A673 (cell line): ENCODE data around the gene AGBL5. TPM values are rescaled to one million over a fixed set of nuclear protein-coding genes. Genes with fewer than 3 reads are reported as not detected.

Source experiments
- BruUV-seq: library from RNA; stranded (reverse); fragments of 400-500 nt; replicated peaks from 2 replicates; lab custom pipeline; 2021; lab: Mats Ljungman, UMichigan
- CTCF ChIA-PET: fragments of 300-600 bp; sonication (Branson Sonifier 250); formaldehyde crosslinking; loops from one replicate; lab custom pipeline; 2022; ENCODE audit warnings: antibody characterized with exemption; lab: Charles Lee
- POLR2A ChIA-PET: fragments of 300-600 bp; sonication (Branson Sonifier 250); formaldehyde crosslinking; loops from one replicate; lab custom pipeline; 2022; ENCODE audit warnings: antibody characterized with exemption; ENCODE audit not compliant: low non-redundant PET; lab: Charles Lee
- DNase-seq: peaks from one replicate; pipeline ENCODE4 v3.0.0-alpha.2; 2015; ENCODE audit warnings: low spot score
- H3K27ac ChIP-seq: fragments of 200-600 bp; sonication (generic); 2 replicates; pipeline ENCODE4 v1.5.1; 2016; ENCODE audit warnings: mixed run types, low read depth, mild to moderate bottlenecking, mixed read lengths, antibody characterized with exemption, low read length; ENCODE audit not compliant: poor library complexity, severe bottlenecking
- H3K27me3 ChIP-seq: fragments of 200-600 bp; sonication (generic); replicated peaks from 2 replicates; pipeline ENCODE4 v1.6.1; 2017; ENCODE audit warnings: mixed run types, low read depth, mild to moderate bottlenecking, mixed read lengths, antibody characterized with exemption, low read length; ENCODE audit not compliant: insufficient read depth, poor library complexity
- H3K36me3 ChIP-seq: fragments of 200-600 bp; sonication (generic); 2 replicates; pipeline ENCODE4 v1.6.1; 2016; ENCODE audit warnings: mixed run types, mild to moderate bottlenecking, mixed read lengths, antibody characterized with exemption, low read length; ENCODE audit not compliant: insufficient read depth, poor library complexity, severe bottlenecking
- H3K4me1 ChIP-seq: fragments of 200-600 bp; sonication (generic); 2 replicates; pipeline ENCODE4 v1.6.1; 2017; ENCODE audit warnings: mixed run types, mild to moderate bottlenecking, mixed read lengths, antibody characterized with exemption, low read length; ENCODE audit not compliant: insufficient read depth, poor library complexity, severe bottlenecking
- H3K4me3 ChIP-seq: fragments of 200-600 bp; sonication (generic); 2 replicates; pipeline ENCODE4 v1.5.1; 2016; ENCODE audit warnings: low read depth, mixed run types, mild to moderate bottlenecking, mixed read lengths, low read length; ENCODE audit not compliant: poor library complexity, severe bottlenecking
- H3K9me3 ChIP-seq: fragments of 200-600 bp; sonication (generic); 2 replicates; pipeline ENCODE4 v1.6.1; 2016; ENCODE audit warnings: mixed run types, low read depth, mild to moderate bottlenecking, mixed read lengths, antibody characterized with exemption, low read length; ENCODE audit not compliant: poor library complexity, severe bottlenecking
- EZH2 ChIP-seq: fragments of 200-600 bp; sonication (generic); IDR thresholded peaks from 2 replicates; pipeline ENCODE4 v1.6.1; 2017; ENCODE audit warnings: borderline replicate concordance, low read depth, mild to moderate bottlenecking, mixed read lengths, antibody characterized with exemption, low read length; ENCODE audit not compliant: poor library complexity, severe bottlenecking
- intact Hi-C: fragments of 100-400 bp; cut with micrococcal nuclease; formaldehyde crosslinking; loops from one replicate; pipeline ENCODE4 v1.10.0; 2022; ENCODE audit not compliant: unreplicated experiment
- total RNA-seq: library from RNA; stranded (reverse); gene quantifications from 2 replicates; pipeline ENCODE4 v1.2.3, GENCODE V29; 2021
- TF ChIP-seq, protein P1 (sequence below): fragments of 300-800, 200-600 bp; sonication (generic); conservative IDR thresholded peaks from 2 replicates; pipeline ENCODE4 v1.5.1; 2017; ENCODE audit warnings: low read depth, mild to moderate bottlenecking, antibody characterized with exemption, low read length, moderate library complexity, mixed read lengths

The AGBL5 gene
- total RNA-seq, 1 experiment from 2014 or later = 64.1 TPM

DNA sequence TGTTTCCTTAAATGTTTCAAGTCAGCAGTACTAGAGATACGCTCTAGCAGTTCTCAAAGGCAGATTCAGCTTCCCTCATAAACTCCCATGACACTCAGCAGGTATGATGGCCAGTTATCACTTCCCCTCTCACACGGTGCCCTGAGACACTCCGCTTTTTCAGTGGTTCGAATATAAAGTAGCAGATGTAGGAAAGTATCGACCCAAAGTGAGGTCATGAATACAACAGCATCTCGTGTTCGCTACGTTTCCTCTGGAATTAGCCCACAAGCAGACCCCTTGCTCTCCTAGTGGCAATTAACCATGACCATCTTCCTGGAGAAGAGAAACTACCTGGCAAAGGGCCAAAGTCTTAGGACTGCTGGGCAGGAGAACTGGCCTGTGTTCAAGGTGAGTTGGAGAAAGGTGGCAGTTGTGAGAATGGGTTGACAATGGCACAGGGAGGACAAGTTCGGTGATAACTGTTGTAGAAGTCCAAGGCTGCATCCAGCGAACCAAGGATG is 9.3 kb upstream of the AGBL5 start:
- H3K9me3 ChIP-seq = no peaks in the 10 kb centered on the region
- H3K36me3 ChIP-seq = peaks cover 40% of the 10 kb centered on the region
- peaks cover 4% of the 10 kb centered on the region for H3K4me1 ChIP-seq
- intact Hi-C loops = no loop called here
- H3K27ac ChIP-seq = no peak overlapping the region
- DNase-seq = no peak
- TF ChIP-seq, protein P1, sequence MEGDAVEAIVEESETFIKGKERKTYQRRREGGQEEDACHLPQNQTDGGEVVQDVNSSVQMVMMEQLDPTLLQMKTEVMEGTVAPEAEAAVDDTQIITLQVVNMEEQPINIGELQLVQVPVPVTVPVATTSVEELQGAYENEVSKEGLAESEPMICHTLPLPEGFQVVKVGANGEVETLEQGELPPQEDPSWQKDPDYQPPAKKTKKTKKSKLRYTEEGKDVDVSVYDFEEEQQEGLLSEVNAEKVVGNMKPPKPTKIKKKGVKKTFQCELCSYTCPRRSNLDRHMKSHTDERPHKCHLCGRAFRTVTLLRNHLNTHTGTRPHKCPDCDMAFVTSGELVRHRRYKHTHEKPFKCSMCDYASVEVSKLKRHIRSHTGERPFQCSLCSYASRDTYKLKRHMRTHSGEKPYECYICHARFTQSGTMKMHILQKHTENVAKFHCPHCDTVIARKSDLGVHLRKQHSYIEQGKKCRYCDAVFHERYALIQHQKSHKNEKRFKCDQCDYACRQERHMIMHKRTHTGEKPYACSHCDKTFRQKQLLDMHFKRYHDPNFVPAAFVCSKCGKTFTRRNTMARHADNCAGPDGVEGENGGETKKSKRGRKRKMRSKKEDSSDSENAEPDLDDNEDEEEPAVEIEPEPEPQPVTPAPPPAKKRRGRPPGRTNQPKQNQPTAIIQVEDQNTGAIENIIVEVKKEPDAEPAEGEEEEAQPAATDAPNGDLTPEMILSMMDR = no peak
- no peak for TF ChIP-seq EZH2
- POLR2A ChIA-PET = no interaction called here
- no peaks in the 10 kb centered on the region for H3K27me3 ChIP-seq
- no TSS peak for BruUV-seq
- H3K4me3 ChIP-seq = no peak overlapping the region
- CTCF ChIA-PET = no interaction called here

DNA sequence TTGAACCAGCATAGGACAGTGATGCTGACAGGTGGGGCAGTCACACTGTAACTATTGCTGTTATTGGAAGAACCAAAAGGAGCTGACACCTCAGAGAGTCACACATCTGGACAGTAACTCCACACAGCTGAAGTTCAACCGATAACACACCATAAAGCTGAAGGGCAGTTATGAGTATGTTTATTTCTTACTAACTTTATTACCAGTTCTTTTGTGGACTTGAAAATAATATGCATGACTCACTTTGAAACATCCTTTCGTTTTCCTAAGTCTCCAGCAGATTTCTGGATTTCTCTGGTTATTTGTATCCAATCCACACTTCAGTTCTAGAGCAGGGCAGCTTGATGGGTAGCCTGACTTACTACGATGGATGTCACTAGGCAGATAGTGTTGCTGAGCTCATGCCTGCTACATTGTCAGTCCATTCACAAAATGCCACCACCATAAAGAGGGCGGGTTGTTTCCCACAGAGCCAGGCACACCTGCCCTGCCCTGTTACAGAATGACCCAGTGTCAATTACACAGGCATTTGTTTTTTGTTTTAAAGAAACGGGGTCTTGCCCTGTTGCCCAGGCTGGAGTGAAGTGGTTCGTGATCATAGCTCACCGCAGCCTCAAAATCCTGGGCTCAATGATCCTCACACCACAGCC is 8.4 kb upstream of the AGBL5 start:
- peaks cover 31% of the 10 kb centered on the region for H3K36me3 ChIP-seq
- ChIA-PET POLR2A (no interaction called here), CTCF (no interaction called here)
- H3K9me3 ChIP-seq = no peaks in the 10 kb centered on the region
- H3K4me3 ChIP-seq = no peak overlapping the region
- no peak for DNase-seq
- no peak overlapping the region for H3K27ac ChIP-seq
- no TSS peak for BruUV-seq
- H3K4me1 ChIP-seq = peaks cover 4% of the 10 kb centered on the region
- TF ChIP-seq, protein P1 = no peak
- TF ChIP-seq EZH2 = no peak
- intact Hi-C loops = no loop called here
- no peaks in the 10 kb centered on the region for H3K27me3 ChIP-seq

DNA sequence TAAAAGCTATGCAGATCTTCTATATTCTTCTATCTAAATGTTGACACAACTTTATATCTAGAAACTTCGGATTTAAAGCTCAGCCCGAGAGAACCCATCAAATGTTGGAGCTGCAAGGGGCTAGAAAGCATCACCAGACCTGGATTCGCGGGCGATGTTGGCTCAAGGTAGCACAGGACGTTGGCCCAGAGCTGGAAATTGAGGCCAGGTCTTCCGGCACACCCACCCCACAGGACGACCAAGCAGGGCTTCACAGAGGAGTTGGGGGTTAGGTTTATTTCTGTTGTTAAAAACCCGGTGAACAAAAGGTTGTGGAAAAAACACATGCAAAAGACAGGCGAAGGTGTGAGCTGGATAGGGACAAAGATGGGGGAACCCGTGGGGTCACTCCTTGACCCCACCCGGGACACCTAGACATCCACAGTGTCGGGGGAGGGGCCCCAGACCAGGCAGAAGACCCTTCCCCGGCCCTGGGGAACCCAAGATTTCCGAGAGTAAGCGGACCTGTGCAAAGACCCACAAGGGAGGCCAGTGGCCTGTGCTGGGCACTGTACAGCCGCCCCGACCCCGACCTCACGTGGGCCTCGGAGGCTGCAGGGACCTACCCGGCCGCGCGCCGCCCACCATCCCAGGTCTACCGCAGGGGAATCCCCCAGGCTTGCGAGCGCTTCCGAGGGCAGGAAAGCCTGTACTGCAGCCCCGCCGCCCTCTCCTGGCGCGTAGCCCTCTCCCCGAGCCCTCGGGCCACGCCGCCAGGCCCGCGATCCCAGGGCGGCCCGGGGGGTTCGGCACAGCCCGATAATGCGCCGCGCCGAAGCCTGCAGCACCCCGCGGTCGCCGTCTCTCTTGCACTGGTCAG is 1.8 kb upstream of the AGBL5 start:
- Histone ChIP-seq H3K27ac (peak overlapping the region; percentile 91), H3K4me1 (peaks cover 12% of the 10 kb centered on the region), H3K9me3 (no peaks in the 10 kb centered on the region), H3K27me3 (no peaks in the 10 kb centered on the region), H3K4me3 (peak overlapping the region; percentile 74), H3K36me3 (peaks cover 17% of the 10 kb centered on the region)
- DNase-seq = no peak
- POLR2A ChIA-PET = no interaction called here
- BruUV-seq = no TSS peak
- intact Hi-C loops = loop anchor here (1.0 kb wide), 1 partner anchor 17 kb away; the partner anchor contains the start of gene TMEM214
- CTCF ChIA-PET = interaction anchor here (0.6 to 2.0 kb wide), 4 partner anchors 23 to 203 kb away, joined by 4 to 6 read pairs (median 5); no protein-coding TSS in a partner anchor
- TF ChIP-seq, protein P1 = no peak
- no peak for TF ChIP-seq EZH2
